ENCODE data around the gene KRTAP17-1.
A peak's percentile ranks its signal among the peaks of the same experiment; 100 is the strongest.
"Not testable (repeated sequence)": the region's sequence is repeated elsewhere in the genome, so short reads cannot be mapped to it uniquely, and the experiment has no call there.

Gene KRTAP17-1

GRCh38 chr17:41307647-41308046, 7.9 kb downstream of the KRTAP17-1 start:
- peak in 5 of 58 donors; percentile 7 to 47 (median 29) for DNase-seq

GRCh38 chr17:41304091-41304490, 11.4 kb downstream of the KRTAP17-1 start:
- no peak for DNase-seq

GRCh38 chr17:41302981-41303380, 12.5 kb downstream of the KRTAP17-1 start:
- no peak for DNase-seq

GRCh38 chr17:41301916-41302901, 13.3 kb downstream of the KRTAP17-1 start, which contains the start of gene KRTAP29-1:
Gene KRTAP29-1, minus strand, starts transcription at chr17:41302851. Its CDS starts 0 bp downstream, at chr17:41302851.
- DNase-seq: peak in 4 of 58 donors; percentile 3 to 32 (median 8)

GRCh38 chr17:41301204-41301790, 14.2 kb downstream of the KRTAP17-1 start:
- no peak for DNase-seq

- no peak for DNase-seq
These were observed 16.9 kb downstream of the KRTAP17-1 start for GRCh38 chr17:41298458-41299135.

- no peak for DNase-seq
These were observed 18.7 kb downstream of the KRTAP17-1 start for GRCh38 chr17:41296846-41297245.

- no peak for DNase-seq
These were observed 21.5 kb downstream of the KRTAP17-1 start for GRCh38 chr17:41294016-41294415.

- no peak for DNase-seq
These were observed 28.5 kb downstream of the KRTAP17-1 start for GRCh38 chr17:41287050-41287449.

- no peak for DNase-seq
These were observed 31.0 kb downstream of the KRTAP17-1 start for GRCh38 chr17:41284546-41284945.

- no peak for DNase-seq
These were observed 31.5 kb downstream of the KRTAP17-1 start for GRCh38 chr17:41284043-41284442.

- no peak for DNase-seq
These were observed 37.1 kb downstream of the KRTAP17-1 start for GRCh38 chr17:41278176-41278955.

GRCh38 chr17:41275648-41276190, 39.8 kb downstream of the KRTAP17-1 start, which contains the start of gene KRTAP9-7:
Gene KRTAP9-7, plus strand, starts transcription at chr17:41275698. Its CDS starts 0 bp downstream, at chr17:41275698.
- DNase-seq: not testable (repeated sequence)

- DNase-seq: no peak
These were observed 43.7 kb downstream of the KRTAP17-1 start for GRCh38 chr17:41271858-41272257.

GRCh38 chr17:41271323-41271722, 44.2 kb downstream of the KRTAP17-1 start:
- DNase-seq: not testable (repeated sequence)

GRCh38 chr17:41267711-41268110, 47.8 kb downstream of the KRTAP17-1 start:
- no peak for DNase-seq

GRCh38 chr17:41265078-41265477, 50.4 kb downstream of the KRTAP17-1 start, which contains the start of gene KRTAP9-6:
Gene KRTAP9-6, plus strand, starts transcription at chr17:41265378. Its CDS starts 0 bp downstream, at chr17:41265378.
- DNase-seq: no peak

Data from anterior cingulate cortex (tissue), 58 donors.